CD4-positive, alpha-beta T cell (primary cell): ENCODE data around the gene TREX2. TPM values are rescaled to one million over a fixed set of nuclear protein-coding genes. Genes with fewer than 3 reads are reported as not detected.

Experiments
- ATAC-seq: fragments of 200-7000 bp; cut with Tn5 transposase; one replicate; pipeline ENCODE4 v1.10.0; 2022; ENCODE audit warnings: mild to moderate bottlenecking; ENCODE audit not compliant: poor library complexity
- CTCF ChIA-PET: fragments of 350-600 bp; sonication (Branson Sonifier 250); formaldehyde crosslinking; loops from one replicate; lab custom pipeline; 2021; ENCODE audit warnings: antibody characterized with exemption, inconsistent platforms; lab: Charles Lee
- POLR2A ChIA-PET: fragments of 350-600 bp; sonication (Branson Sonifier 250); formaldehyde crosslinking; loops from one replicate; lab custom pipeline; 2021; ENCODE audit warnings: antibody characterized with exemption, inconsistent platforms; lab: Charles Lee
- DNase-seq, 14 experiments: peaks; one replicate each; pipeline ENCODE4 v3.0.0-alpha.2; 2013 to 2020; ENCODE audit warnings: mixed read lengths in 2 of 14
- H3K27ac ChIP-seq, 2 donors: one replicate each; pipeline versions ENCODE4 v1.5.1 to v1.7.0; 2013; ENCODE audit warnings: low read length in 2 of 2, low read depth in 1 of 2, mild to moderate bottlenecking in 1 of 2
- H3K27me3 ChIP-seq, 2 experiments: 1 replicate in 1 of 2; 2 replicates in 1 of 2; pipeline versions ENCODE4 v1.6.1 to v1.7.0; 2013; ENCODE audit warnings: low read length in 2 of 2, control low read depth in 1 of 2, mild to moderate bottlenecking in 1 of 2, moderate library complexity in 1 of 2; ENCODE audit not compliant: insufficient read depth in 2 of 2, control insufficient read depth in 1 of 2
- H3K36me3 ChIP-seq: one replicate; pipeline ENCODE4 v1.6.1; 2013; ENCODE audit warnings: low read length, control low read depth; ENCODE audit not compliant: insufficient read depth
- H3K4me1 ChIP-seq: one replicate; pipeline ENCODE4 v1.6.1; 2013; ENCODE audit warnings: low read length, control low read depth; ENCODE audit not compliant: insufficient read depth
- H3K4me3 ChIP-seq: one replicate; pipeline ENCODE4 v1.5.1; 2013; ENCODE audit warnings: mild to moderate bottlenecking, low read length, moderate library complexity
- H3K9me3 ChIP-seq, 2 experiments: 1 replicate in 1 of 2; 2 replicates in 1 of 2; pipeline versions ENCODE4 v1.6.1 to v1.7.0; 2013; ENCODE audit warnings: low read length in 2 of 2, mild to moderate bottlenecking in 2 of 2, control low read depth in 1 of 2, moderate library complexity in 1 of 2; ENCODE audit not compliant: control insufficient read depth in 1 of 2, insufficient read depth in 1 of 2
- H3K27ac Mint-ChIP-seq: one replicate; pipeline ENCODE4 v1.8.0; 2020; ENCODE audit warnings: mixed read lengths
- H3K27me3 Mint-ChIP-seq: one replicate; pipeline ENCODE4 v1.8.0; 2021; ENCODE audit warnings: mixed read lengths
- H3K36me3 Mint-ChIP-seq: one replicate; pipeline ENCODE4 v1.8.0; 2021; ENCODE audit warnings: low read depth, mixed read lengths
- H3K4me1 Mint-ChIP-seq: one replicate; pipeline ENCODE4 v1.8.0; 2021; ENCODE audit warnings: low read depth, mixed read lengths
- H3K4me3 Mint-ChIP-seq: one replicate; pipeline ENCODE4 v1.8.0; 2020; ENCODE audit warnings: mild to moderate bottlenecking, mixed read lengths
- H3K9me3 Mint-ChIP-seq: one replicate; pipeline ENCODE4 v1.8.0; 2020; ENCODE audit warnings: mixed read lengths
- intact Hi-C, 2 experiments: fragments of 100-400 bp; cut with DNase I in 1 of 2; cut with micrococcal nuclease in 1 of 2; formaldehyde crosslinking; loops; one replicate each; pipeline versions ENCODE4 v1.15.1 to v1.9.0; 2023 to 2025; cut with DNase I, micrococcal nuclease
- total RNA-seq, 174 experiments: library from RNA in 2 of 174; stranded (reverse) in 2 of 174; gene quantifications; one replicate each; pipeline ENCODE4 v1.2.3 and lab custom pipeline; 2021 to 2026
- TF ChIP-seq, protein P1 (sequence below): fragments of 200-600 bp; IDR thresholded peaks from one replicate; pipeline ENCODE4 v1.8.0; 2022; ENCODE audit warnings: antibody characterized with exemption, mild to moderate bottlenecking

TREX2 gene
- total RNA-seq, 2 experiments from 2014 or later, result 1.1 to 1.4 TPM

DNA sequence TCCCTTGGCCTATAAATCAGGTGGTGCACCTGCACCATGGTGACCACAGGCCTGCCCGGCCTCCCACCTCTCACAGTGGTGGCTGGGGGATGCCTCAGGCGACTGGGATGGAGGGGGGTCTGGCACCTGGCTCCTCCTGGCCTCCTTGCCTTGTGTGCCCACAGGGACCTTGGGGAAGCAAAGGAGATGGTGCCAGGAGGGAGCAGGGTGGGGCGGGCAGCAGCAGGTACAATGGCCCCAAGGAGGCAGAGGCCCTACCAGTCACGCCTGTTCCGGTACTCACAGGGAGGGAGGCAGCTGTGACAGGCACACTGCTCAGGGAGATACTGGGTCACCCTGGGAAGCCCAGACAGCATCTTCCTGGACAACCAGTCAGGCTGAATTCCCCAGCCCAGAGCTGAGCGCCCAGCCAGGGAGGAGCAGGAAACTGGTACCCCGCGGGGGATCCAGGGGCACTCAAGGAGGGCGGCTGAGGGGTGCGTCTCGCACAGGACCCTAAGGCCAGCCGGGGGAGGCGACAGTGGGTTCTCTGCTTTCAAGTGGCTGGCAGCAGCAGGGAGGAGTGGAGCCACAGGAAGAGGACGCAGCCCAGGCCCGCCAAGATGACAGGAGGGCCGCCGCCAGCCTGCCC is 1.2 kb upstream of the TREX2 start:
- Mint-ChIP-seq H3K27ac (no peak overlapping the region), H3K4me3 (no peak overlapping the region), H3K4me1 (no peaks in the 10 kb centered on the region), H3K9me3 (no peaks in the 10 kb centered on the region), H3K36me3 (peaks cover 8% of the 10 kb centered on the region), H3K27me3 (no peaks in the 10 kb centered on the region)
- H3K4me3 ChIP-seq, result no peak overlapping the region
- no peaks in the 10 kb centered on the region for H3K9me3 ChIP-seq
- H3K36me3 ChIP-seq, result peaks cover 5% of the 10 kb centered on the region
- intact Hi-C loops, result no loop called here
- no peak overlapping the region for H3K27ac ChIP-seq
- ATAC-seq, result no peak
- DNase-seq, result no peak
- no peaks in the 10 kb centered on the region for H3K27me3 ChIP-seq
- ChIA-PET CTCF (no interaction called here), POLR2A (no interaction called here)
- no peaks in the 10 kb centered on the region for H3K4me1 ChIP-seq
- TF ChIP-seq, protein P1, sequence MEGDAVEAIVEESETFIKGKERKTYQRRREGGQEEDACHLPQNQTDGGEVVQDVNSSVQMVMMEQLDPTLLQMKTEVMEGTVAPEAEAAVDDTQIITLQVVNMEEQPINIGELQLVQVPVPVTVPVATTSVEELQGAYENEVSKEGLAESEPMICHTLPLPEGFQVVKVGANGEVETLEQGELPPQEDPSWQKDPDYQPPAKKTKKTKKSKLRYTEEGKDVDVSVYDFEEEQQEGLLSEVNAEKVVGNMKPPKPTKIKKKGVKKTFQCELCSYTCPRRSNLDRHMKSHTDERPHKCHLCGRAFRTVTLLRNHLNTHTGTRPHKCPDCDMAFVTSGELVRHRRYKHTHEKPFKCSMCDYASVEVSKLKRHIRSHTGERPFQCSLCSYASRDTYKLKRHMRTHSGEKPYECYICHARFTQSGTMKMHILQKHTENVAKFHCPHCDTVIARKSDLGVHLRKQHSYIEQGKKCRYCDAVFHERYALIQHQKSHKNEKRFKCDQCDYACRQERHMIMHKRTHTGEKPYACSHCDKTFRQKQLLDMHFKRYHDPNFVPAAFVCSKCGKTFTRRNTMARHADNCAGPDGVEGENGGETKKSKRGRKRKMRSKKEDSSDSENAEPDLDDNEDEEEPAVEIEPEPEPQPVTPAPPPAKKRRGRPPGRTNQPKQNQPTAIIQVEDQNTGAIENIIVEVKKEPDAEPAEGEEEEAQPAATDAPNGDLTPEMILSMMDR, result no peak

DNA sequence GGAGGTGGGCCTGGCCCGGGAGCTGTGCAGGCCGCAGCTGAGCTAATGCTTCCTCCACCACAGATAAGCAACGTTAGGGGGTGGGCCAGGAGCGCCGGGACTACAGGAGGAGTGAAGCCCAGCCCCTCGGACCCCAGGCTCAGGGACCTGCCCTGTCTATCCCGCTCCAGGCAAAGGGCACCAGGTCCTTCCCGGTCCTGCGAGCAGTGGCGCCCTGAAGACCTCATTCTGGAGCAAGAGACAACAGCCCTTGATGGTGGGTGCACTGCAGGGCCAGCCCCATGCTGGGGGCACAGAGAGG is 730 bp upstream of the TREX2 start:
- ChIA-PET CTCF (no interaction called here), POLR2A (no interaction called here)
- DNase-seq (no peak), ATAC-seq (no peak)
- no peak overlapping the region for H3K4me3 Mint-ChIP-seq
- H3K9me3 ChIP-seq, result no peaks in the 10 kb centered on the region
- TF ChIP-seq, protein P1, result no peak
- no peaks in the 10 kb centered on the region for H3K27me3 ChIP-seq
- no peaks in the 10 kb centered on the region for H3K4me1 ChIP-seq
- no peaks in the 10 kb centered on the region for H3K9me3 Mint-ChIP-seq
- H3K27ac ChIP-seq, result no peak overlapping the region
- H3K4me1 Mint-ChIP-seq, result no peaks in the 10 kb centered on the region
- H3K36me3 ChIP-seq, result peaks cover 5% of the 10 kb centered on the region
- H3K4me3 ChIP-seq, result no peak overlapping the region
- no peaks in the 10 kb centered on the region for H3K27me3 Mint-ChIP-seq
- H3K27ac Mint-ChIP-seq, result no peak overlapping the region
- peaks cover 8% of the 10 kb centered on the region for H3K36me3 Mint-ChIP-seq
- intact Hi-C loops, result no loop called here

DNA sequence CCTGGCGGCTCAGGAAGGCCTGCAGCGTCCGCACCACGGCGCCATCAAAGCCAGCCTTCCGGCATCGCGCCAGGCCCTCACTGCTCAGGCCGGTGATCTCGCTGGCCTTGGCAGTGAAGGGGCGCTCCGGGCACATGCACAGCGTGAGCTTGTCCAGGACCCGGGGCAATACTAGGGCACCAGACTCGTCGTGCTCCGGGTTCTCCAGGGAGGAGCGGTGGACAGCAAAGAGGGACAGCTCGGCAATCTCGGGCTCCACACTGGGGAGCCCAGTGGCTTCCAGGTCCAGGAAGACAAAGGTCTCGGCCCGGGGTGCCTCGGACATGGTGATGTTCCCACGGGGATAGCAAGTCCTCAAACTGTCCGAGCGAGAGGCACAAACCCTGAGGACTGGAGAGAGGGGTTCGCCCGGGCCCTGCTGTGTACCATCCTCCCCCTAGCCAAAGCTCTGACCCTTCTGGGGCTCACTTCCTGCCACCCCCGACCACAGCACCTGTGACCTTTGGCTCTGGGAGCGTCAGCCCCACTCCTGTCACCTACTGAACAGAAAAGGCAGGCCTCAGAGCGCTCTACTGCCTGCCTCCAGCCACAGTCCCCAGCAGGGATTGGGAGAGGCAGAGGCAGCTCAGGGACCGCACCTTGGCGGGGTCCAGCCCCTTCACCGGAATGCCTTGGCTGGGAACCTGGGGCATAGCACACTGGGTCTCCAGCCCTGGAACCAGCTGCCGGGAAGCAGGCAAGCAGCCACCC is 575 bp downstream of the TREX2 start:
- no peak for DNase-seq
- intact Hi-C loops, result no loop called here

More for the DNA sequence above, 575 bp downstream of the TREX2 start:
- ATAC-seq, result no peak
- no peaks in the 10 kb centered on the region for H3K4me1 ChIP-seq
- no peak overlapping the region for H3K27ac Mint-ChIP-seq
- no peak overlapping the region for H3K4me3 Mint-ChIP-seq
- H3K27me3 ChIP-seq, result no peaks in the 10 kb centered on the region
- H3K4me3 ChIP-seq, result no peak overlapping the region
- no peaks in the 10 kb centered on the region for H3K9me3 ChIP-seq
- H3K27ac ChIP-seq, result no peak overlapping the region
- H3K36me3 Mint-ChIP-seq, result no peaks in the 10 kb centered on the region
- H3K9me3 Mint-ChIP-seq, result no peaks in the 10 kb centered on the region
- ChIA-PET POLR2A (no interaction called here), CTCF (no interaction called here)
- peaks cover 2% of the 10 kb centered on the region for H3K36me3 ChIP-seq
- H3K27me3 Mint-ChIP-seq, result no peaks in the 10 kb centered on the region
- TF ChIP-seq, protein P1, result no peak
- H3K4me1 Mint-ChIP-seq, result no peaks in the 10 kb centered on the region
